DND-41 (cell line): ENCODE data around the gene GJD3.

Source experiments
- ATAC-seq: fragments of 200-7000 bp; cut with Tn5 transposase; 3 replicates; pipeline ENCODE4 v1.9.1; 2021; ENCODE audit warnings: low read depth; ENCODE audit not compliant: insufficient read depth
- DNase-seq: peaks from one replicate; pipeline ENCODE4 v3.0.0-alpha.2; 2020
- H2AFZ ChIP-seq: 2 replicates; pipeline ENCODE4 v1.6.0; 2012; ENCODE audit warnings: low read depth, low read length
- H3K27ac ChIP-seq: 2 replicates; pipeline ENCODE4 v1.5.1; 2012; ENCODE audit warnings: low read length, inconsistent platforms
- H3K27me3 ChIP-seq: fragments of 200-600 bp; sonication (generic); 2 replicates; pipeline ENCODE4 v1.6.0; 2012; ENCODE audit warnings: low read length, mild to moderate bottlenecking, inconsistent platforms; ENCODE audit not compliant: insufficient read depth, poor library complexity
- H3K36me3 ChIP-seq: 2 replicates; pipeline ENCODE4 v1.5.1; 2012; ENCODE audit warnings: low read length, inconsistent platforms; ENCODE audit not compliant: insufficient read depth
- H3K4me1 ChIP-seq: 2 replicates; pipeline ENCODE4 v1.5.1; 2012; ENCODE audit warnings: mild to moderate bottlenecking, low read length; ENCODE audit not compliant: insufficient read depth
- H3K4me2 ChIP-seq: 2 replicates; pipeline ENCODE4 v1.6.0; 2012; ENCODE audit warnings: mild to moderate bottlenecking, moderate library complexity, low read length, inconsistent platforms; ENCODE audit not compliant: insufficient read depth
- H3K4me3 ChIP-seq, 2 experiments: fragments of 200-600 bp in 1 of 2; shearing (Covaris generic) in 1 of 2; 2 replicates each; pipeline ENCODE4 v1.5.1; 2012 to 2016; ENCODE audit warnings: inconsistent platforms in 2 of 2, low read length in 2 of 2, mild to moderate bottlenecking in 2 of 2, low read depth in 1 of 2, moderate library complexity in 1 of 2
- H3K79me2 ChIP-seq: 2 replicates; pipeline ENCODE4 v1.6.0; 2012; ENCODE audit warnings: low read length, inconsistent platforms; ENCODE audit not compliant: insufficient read depth
- H3K9ac ChIP-seq: 2 replicates; pipeline ENCODE4 v1.6.0; 2012; ENCODE audit warnings: low read depth, mild to moderate bottlenecking, inconsistent platforms, low read length, moderate library complexity
- H3K9me3 ChIP-seq: 2 replicates; pipeline ENCODE4 v1.5.1; 2012; ENCODE audit warnings: low read length, moderate library complexity, mild to moderate bottlenecking, inconsistent platforms; ENCODE audit not compliant: insufficient read depth, severe bottlenecking
- H4K20me1 ChIP-seq: 2 replicates; pipeline ENCODE4 v1.6.0; 2012; ENCODE audit warnings: low read length; ENCODE audit not compliant: insufficient read depth
- CTCF ChIP-seq: IDR thresholded peaks from 2 replicates; pipeline ENCODE4 v1.5.1; 2012; ENCODE audit warnings: borderline replicate concordance, low read length, moderate library complexity, mild to moderate bottlenecking; ENCODE audit not compliant: poor library complexity, severe bottlenecking; ENCODE audit errors: extremely low read depth
- EZH2 ChIP-seq: IDR thresholded peaks from 3 replicates; pipeline ENCODE4 v1.6.1; 2012; ENCODE audit warnings: borderline replicate concordance, low read depth, mild to moderate bottlenecking, moderate library complexity, low read length, inconsistent platforms; ENCODE audit not compliant: severe bottlenecking

Gene GJD3

GRCh38 chr17:40342504-40343218 lies 21.9 kb downstream of the GJD3 start:
- H3K27ac ChIP-seq = no peak overlapping the region
- H2AFZ ChIP-seq = no peak overlapping the region
- peaks cover 11% of the 10 kb centered on the region for H4K20me1 ChIP-seq
- H3K4me1 ChIP-seq = peaks cover 9% of the 10 kb centered on the region
- H3K79me2 ChIP-seq = no peaks in the 10 kb centered on the region
- DNase-seq (no peak), ATAC-seq (no peak)
- H3K4me3 ChIP-seq = no peak overlapping the region
- no peaks in the 10 kb centered on the region for H3K27me3 ChIP-seq
- H3K4me2 ChIP-seq = no peak overlapping the region
- no peaks in the 10 kb centered on the region for H3K9me3 ChIP-seq
- TF ChIP-seq EZH2 = no peak
- TF ChIP-seq CTCF = no peak
- H3K36me3 ChIP-seq = no peaks in the 10 kb centered on the region
- H3K9ac ChIP-seq = no peak overlapping the region

- Histone ChIP-seq H3K79me2 (no peaks in the 10 kb centered on the region), H3K27me3 (no peaks in the 10 kb centered on the region), H4K20me1 (peaks cover 11% of the 10 kb centered on the region), H3K4me1 (peaks cover 10% of the 10 kb centered on the region), H3K4me3 (no peak overlapping the region), H3K27ac (no peak overlapping the region), H3K36me3 (no peaks in the 10 kb centered on the region), H2AFZ (no peak overlapping the region), H3K9ac (no peak overlapping the region; the same call in 1 of the 2 replicates), H3K9me3 (no peaks in the 10 kb centered on the region), H3K4me2 (peak overlapping the region; percentile 37)
- TF ChIP-seq EZH2 (no peak), CTCF (no peak)
- no peak for DNase-seq
- peak; percentile 18; the same call in 1 of the 3 replicates for ATAC-seq
These were observed 22.6 kb downstream of the GJD3 start for GRCh38 chr17:40341808-40342503.

- TF ChIP-seq EZH2 (no peak), CTCF (no peak)
- peak overlapping the region; percentile 37 for H3K4me2 ChIP-seq
- H3K36me3 ChIP-seq = no peaks in the 10 kb centered on the region
- no peaks in the 10 kb centered on the region for H3K27me3 ChIP-seq
- H3K4me3 ChIP-seq = peak overlapping the region in 1 of 2 experiments; percentile 37; a peak in 1 of 4 replicates
- H3K4me1 ChIP-seq = peaks cover 10% of the 10 kb centered on the region
- H3K9me3 ChIP-seq = no peaks in the 10 kb centered on the region
- H4K20me1 ChIP-seq = peaks cover 11% of the 10 kb centered on the region
- DNase-seq = peak; percentile 57
- H3K9ac ChIP-seq = peak overlapping the region; percentile 22; the same call in 1 of the 2 replicates
- H3K27ac ChIP-seq = no peak overlapping the region
- H2AFZ ChIP-seq = no peak overlapping the region
- H3K79me2 ChIP-seq = no peaks in the 10 kb centered on the region
- peak; percentile 62; the same call in 2 of the 3 replicates for ATAC-seq
These were observed 23.4 kb downstream of the GJD3 start for GRCh38 chr17:40340880-40341807.
